Stimulated activated CD4-positive, alpha-beta T cell treated with anti-CD3 and anti-CD28 coated beads, TNF-alpha, amount 100 ng/mL, for 48 hours (primary cell): ENCODE measurements around the gene LCMT2.
A peak's percentile ranks its signal among the peaks of the same experiment; 100 is the strongest.
"Not testable (repeated sequence)": the region's sequence is repeated elsewhere in the genome, so short reads cannot be mapped to it uniquely, and the experiment has no call there.

Source experiments
- DNase-seq, 3 donors: peaks; one replicate each; pipeline ENCODE4 v3.0.0-alpha.2; 2020; ENCODE audit warnings: low read depth in 3 of 3

The LCMT2 gene

DNA sequence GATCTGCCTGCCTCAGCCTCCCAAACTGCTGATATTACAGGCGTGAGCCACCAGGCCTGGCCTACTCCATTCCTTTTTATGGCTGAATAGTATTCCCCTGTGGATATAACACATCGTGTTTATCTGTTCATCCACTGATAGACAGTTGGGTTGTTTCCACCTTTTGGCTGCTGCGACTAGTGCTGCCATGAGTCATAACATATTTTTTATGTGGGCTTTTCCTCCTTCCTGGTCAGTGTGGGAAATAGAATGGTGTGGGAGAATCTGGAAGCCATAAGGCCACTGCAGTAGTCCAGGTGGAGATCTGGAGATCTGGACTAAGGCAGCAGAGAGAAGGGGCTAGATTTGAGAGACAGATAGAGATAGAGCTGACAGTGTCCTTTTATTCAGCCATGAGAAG, 16.2 kb downstream of the LCMT2 start:
- DNase-seq, result no peak

DNA sequence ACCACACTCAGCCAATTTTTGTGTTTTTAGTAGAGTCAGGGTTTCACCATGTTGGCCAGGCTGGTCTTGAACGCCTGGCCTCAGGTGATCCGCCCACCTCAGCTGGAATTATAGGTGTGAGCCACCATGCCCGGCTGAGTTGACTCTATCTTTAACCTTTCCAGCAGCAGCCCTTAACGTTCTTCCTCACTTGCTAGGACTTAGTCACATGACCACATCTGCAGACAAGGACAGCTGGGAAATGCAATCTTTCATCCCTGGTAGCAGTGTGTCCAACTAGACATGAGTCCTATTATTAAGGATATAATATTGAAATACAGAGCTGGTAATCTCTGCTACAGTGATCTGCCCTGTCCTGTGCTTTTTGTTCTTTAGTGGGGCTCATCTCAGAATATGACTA, 18.0 kb downstream of the LCMT2 start:
- DNase-seq, result no peak

GRCh38 chr15:43302205-43302817, 28.1 kb downstream of the LCMT2 start, which contains the start of gene TGM7:
Gene TGM7, minus strand, starts transcription at chr15:43302255.
- no peak for DNase-seq

DNA sequence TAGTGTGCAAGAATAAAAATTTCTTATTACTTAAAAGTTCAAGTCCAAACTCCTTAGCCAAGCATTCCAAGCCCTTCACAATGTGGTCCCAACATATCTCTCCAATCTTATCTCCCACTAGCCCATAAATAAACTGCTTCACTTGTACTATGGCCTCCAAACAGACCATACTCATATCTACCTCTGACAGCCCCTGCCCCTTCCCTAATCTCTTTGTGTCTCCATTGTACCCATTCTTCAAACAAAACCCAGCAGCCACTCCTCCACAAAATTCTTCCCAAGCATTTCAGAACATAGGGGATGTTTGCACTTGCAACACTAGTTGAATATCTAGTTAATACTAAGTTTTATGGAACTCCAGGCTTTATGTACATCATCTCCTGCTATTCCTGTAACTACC, 30.5 kb downstream of the LCMT2 start:
- no peak for DNase-seq

DNA sequence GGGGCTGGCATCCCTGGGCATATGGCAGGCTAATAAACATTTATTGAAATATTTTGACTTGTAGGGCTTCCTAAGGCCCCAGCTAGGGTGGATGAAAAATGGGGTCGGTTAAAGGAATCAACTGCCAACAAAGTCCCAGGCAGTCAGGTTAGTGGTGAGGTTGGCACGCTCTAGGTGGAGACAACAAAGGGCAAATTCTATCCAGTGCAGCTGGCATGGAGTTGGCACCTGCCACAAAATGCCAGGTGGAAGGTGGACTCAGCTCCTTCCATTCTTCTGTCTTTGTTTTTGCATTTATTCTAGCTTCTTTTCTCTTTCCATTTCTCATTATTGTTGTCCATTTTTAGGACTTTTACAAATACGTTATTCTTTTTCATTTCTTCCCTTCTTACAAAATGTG, 31.0 kb downstream of the LCMT2 start:
- no peak for DNase-seq

DNA sequence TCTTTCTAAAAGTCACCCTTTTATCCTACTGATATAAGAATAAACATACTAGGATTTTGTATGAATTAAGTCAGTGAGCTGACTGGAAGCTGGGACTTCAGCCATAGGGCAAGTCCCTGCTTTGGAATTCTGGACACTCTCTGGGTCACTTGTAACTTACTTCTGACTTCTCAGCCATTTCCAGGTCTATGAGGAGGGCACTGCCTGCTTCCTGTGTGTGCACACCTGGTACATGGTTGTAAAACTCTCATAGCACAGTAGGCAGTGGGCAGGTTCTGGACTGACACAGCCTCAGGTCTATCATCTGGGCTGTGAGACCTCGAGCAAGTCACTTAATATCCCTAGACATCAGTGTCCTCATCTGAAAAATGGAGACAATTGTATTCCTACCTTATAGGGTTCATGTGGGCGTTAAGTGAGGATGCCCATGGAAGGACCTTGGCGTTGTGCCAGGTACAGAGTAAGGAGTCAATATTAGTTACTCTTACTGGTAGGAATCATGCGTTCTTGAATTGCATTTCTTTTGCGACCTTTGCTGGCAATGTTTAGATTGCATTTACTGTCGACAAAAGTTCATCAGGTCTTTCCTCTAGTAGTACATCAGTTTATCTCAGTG, 36.2 kb downstream of the LCMT2 start:
- DNase-seq, result no peak

DNA sequence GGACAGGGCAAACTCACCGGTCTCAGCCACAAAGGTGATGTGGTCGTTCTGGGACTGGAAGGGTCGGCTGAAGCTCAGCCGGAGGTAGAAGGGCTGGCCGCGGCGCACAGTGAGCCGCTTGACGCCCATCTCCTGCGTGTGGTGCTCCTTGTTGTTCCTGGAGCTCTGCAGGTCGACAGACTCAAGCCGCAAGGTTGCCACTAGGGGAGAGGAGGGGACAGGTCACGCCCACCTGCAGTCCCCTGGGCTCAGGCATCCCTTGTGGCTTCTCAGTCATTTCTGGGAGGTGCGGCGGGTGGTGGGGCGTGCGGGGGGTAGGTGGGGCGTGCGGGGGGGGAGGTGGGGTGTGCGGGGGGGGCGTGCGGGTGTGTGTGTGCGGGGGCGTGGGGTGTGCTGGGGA, 36.9 kb downstream of the LCMT2 start:
- no peak for DNase-seq

DNA sequence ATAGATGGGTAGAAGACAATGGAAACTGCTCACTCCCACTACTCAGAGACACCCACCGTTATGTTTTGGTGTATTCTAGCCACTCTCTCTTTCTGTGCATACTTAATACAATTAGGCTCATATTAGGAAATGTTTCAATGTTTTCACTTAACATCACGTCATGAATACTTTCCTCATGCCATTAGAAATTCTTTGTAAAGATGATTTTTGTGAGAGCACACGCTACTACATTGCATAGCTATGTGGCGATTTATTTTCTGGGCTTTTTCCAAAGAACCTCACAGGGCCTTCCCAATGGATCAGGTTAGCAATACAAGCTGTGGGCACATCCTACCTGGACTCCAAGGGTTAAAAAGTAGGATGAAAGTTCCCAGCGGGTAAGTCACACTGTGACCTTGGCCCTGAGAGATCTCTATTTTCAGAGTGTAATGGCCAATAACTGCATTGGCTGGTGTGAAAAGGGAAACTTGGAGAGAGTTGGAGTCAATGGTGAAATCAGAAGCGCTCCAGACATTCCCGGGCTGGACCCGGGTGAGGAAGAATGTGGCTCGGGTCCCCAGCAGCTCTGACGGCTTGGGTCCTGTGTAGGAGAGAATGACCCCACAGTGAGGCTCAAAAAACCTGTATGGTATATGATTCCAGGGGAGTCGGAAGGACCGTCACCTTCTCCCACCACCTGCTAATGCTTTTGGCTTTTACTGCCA, 37.8 kb downstream of the LCMT2 start:
- no peak for DNase-seq

DNA sequence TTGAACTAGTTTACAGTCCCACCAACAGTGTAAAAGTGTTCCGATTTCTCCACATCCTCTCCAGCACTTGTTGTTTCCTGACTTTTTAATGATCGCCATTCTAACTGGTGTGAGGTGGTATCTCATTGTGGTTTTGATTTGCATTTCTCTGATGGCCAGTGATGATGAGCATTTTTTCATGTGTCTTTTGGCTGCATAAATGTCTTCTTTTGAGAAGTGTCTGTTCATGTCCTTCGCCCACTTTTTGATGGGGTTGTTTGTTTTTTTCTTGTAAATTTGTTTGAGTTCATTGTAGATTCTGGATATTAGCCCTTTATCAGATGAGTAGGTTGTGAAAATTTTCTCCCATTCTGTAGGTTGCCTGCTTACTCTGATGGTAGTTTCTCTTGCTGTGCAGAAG, 40.7 kb downstream of the LCMT2 start:
- DNase-seq, result not testable (repeated sequence)

DNA sequence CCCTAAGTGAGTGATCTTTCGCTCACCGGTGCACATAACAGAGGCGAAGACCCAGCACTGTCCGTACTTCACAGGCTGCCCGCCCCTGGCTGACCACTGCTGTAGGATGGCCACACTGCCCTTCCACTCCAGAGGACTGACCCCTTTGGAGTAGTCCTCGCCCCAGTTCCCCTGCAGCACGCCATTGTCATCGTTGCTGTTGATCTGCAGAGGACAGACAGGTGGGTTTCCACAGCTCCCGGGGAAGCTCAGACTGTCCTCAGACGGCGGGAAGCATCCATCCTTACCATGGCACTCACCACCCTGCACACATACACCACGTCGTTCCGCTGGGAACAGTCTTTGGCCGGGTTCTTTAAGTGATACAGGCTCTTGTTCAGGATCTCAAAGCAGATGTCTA, 43.1 kb downstream of the LCMT2 start:
- no peak for DNase-seq

DNA sequence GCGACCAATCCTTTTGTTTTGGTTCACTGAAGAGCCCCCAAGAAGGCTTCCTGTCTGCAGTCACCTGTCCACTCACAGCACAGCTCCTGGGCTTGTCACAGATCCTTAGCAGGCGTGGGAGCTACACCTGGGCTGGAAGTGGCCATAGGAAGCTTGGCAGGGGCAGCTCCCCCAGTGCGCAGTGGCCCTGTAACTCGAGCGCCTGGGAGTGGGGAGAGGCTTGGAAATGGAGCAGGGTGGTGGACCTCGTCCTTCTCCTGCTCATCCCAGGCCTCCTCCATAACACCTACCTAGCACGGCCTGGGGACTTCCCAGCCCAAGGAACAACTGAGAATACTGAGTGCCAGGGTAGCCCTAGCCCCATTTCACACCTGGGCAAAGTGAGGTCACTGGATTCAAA, 44.3 kb downstream of the LCMT2 start:
- DNase-seq, result no peak

GRCh38 chr15:43285609-43286037, 44.8 kb downstream of the LCMT2 start:
- DNase-seq, result peak in 2 of 3 donors; percentile 36 to 45

DNA sequence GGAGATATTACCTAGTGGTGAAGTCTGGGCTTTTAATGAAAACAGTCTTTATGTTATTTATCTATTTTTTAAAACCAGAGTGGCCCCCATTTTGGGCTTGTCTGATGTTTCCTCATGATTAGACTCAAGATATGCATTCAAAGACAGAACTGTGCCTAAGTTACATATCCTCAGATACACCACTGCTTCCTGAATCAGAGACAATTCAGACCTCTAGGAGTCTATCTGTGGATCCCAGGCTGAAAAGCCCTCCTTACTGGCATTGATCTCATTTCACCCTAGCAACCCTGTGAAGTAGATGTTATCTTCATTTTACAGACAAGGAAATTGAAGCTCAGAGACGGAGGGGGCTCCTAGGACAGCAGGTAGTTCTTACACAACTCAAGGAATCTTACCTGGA, 46.8 kb downstream of the LCMT2 start:
- no peak for DNase-seq

DNA sequence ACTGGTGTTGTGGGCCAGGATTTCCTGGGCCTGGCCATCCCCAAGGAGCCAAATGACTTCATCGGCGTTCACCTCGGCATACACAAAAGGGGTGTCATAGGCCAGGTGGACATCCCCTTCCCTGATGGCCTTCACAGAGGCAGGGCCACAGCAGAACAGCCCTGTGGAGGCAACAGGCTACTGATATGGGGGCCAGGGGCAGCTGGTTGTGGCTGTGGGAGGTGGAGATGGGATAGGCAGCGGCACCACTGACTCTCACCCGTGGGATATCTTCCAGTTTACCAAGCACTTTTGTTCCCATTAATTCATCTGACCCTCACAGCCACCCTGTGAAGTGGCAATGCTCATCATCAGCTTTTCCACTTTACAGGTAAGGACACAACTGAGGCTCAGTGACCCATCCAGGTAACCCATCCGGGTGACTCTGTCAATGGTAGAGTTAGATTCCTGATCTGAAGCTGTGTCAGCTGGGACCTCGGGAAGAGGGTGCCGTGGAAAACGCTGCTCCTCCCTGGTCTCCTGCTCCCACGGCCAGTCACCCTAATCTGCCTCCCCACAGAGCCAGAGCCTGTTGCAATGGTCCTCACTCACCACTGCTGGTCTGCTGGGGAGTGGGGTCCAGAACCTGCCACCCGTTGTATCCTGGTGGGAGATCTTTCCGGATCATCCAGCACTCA, 48.3 kb downstream of the LCMT2 start:
- DNase-seq, result no peak

DNA sequence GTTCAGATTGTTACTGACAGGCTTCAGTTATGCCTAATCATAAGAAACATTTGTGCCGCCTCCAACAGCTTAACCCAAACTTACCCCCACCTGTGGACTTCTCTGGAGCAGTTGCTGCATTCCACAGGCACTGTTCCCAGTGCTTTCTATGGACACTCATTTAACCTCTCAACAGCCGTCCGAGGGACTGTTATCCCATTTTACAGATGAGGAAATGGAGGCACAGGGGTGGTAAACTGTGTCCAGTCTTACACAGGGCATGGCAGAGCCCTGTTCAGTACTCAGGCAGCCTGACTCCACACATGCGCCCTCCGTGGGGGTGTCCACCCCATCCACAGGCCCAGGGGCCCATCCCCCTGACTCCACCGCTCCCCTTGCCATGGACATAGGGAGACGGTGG, 49.4 kb downstream of the LCMT2 start:
- DNase-seq, result no peak

DNA sequence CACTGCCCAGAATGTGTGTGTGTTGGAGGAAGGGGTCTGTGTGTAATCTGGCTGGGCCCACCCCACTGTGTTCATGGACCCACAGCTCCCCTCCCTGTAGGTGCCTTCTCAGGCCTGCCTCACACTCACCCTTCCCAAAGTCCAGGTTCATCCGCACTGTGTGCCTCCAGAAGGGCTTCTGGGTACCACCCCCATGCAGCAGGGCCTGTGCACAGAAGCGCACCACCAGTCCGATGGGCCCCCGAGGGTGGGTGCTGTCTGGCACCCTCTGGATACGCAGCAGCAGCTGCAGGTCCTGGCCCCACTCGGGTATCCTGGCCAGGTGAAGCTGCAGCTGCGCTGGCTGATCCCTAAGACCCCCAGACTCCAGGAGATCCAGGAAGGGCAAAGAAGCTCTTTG, 50.9 kb downstream of the LCMT2 start:
- no peak for DNase-seq

DNA sequence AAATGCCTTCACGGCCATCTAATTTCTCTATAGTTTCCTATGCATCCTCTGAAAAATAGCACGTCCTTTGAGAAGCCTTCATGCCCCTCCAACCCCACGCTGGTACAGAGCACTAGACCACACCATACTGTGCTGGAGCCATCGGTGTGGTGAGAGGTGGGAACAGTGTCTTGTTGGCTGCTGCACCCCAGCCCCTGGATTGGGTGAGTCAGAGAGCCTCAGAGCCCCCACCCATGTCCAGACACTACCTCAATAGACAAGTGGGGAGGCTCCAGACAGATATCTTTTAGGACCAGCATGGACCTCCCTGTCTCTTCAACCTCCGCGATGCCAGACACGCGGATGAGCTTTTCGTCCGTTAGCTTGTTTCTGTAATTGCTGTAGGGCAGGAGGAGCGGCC, 51.5 kb downstream of the LCMT2 start:
- no peak for DNase-seq

DNA sequence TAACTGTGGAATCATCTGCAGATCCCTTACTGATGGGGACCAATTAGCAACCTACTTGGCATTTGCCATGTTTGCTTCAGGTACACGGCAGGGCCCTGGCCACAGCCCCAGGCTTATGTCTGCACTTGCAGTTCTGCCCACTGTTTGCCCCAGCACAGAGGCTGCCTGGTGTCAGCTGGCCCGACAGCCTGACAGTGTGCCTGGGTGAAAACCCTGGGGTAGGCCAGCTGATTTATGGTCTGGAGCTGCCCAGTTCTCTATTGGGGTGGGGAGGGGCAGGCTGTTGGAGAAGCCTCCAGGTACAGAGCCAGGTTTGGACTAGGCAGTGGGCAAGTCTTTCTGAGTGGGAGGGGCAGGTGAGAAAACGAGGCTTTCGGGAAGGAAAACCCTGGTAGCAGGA, 52.5 kb downstream of the LCMT2 start:
- DNase-seq, result no peak

GRCh38 chr15:43277231-43277823, 53.0 kb downstream of the LCMT2 start:
- DNase-seq, result no peak

GRCh38 chr15:43276563-43277200, 53.7 kb downstream of the LCMT2 start:
- no peak for DNase-seq

- DNase-seq, result no peak
Observed at GRCh38 chr15:43275740-43276562, 54.4 kb downstream of the LCMT2 start.
